Heart left ventricle (tissue), 16 donors: ENCODE measurements around the gene HEPACAM. TPM values are rescaled to one million over a fixed set of nuclear protein-coding genes. Genes with fewer than 3 reads are reported as not detected.

Experiments used
- ATAC-seq, 4 donors: fragments of 200-7000 bp; cut with Tn5 transposase; one replicate each; pipeline ENCODE4 v1.9.1; 2020 to 2022; ENCODE audit warnings: moderate library complexity in 4 of 4, mild to moderate bottlenecking in 3 of 4, moderate number of reproducible peaks in 1 of 4
- DNase-seq, 5 donors: peaks; one replicate each; pipeline ENCODE4 v3.0.0-alpha.2; 2020
- H3K27ac ChIP-seq, 12 donors: fragments of 200-600 bp; sonication (generic) in 4 of 12; one replicate each; pipeline versions ENCODE4 v1.5.0 to v1.8.0; 2016 to 2022; ENCODE audit warnings: mild to moderate bottlenecking in 2 of 12
- H3K27me3 ChIP-seq, 9 donors: fragments of 200-600 bp; sonication (generic) in 2 of 9; one replicate each; pipeline versions ENCODE4 v1.5.1 to v1.8.0; 2016 to 2022; ENCODE audit warnings: mild to moderate bottlenecking in 3 of 9
- H3K36me3 ChIP-seq, 9 donors: fragments of 200-600 bp; sonication (generic) in 2 of 9; one replicate each; pipeline versions ENCODE4 v1.5.0 to v1.8.0; 2018 to 2022; ENCODE audit warnings: mild to moderate bottlenecking in 2 of 9
- H3K4me1 ChIP-seq, 12 donors: fragments of 200-600 bp; sonication (generic) in 4 of 12; one replicate each; pipeline versions ENCODE4 v1.5.0 to v1.8.0; 2016 to 2022; ENCODE audit warnings: mild to moderate bottlenecking in 3 of 12
- H3K4me3 ChIP-seq, 12 donors: fragments of 200-600 bp; sonication (generic) in 4 of 12; one replicate each; pipeline versions ENCODE4 v1.5.0 to v1.8.0; 2017 to 2022; ENCODE audit warnings: mild to moderate bottlenecking in 9 of 12, moderate library complexity in 4 of 12
- H3K9me3 ChIP-seq, 12 donors: fragments of 200-600 bp; sonication (generic) in 4 of 12; one replicate each; pipeline versions ENCODE4 v1.5.0 to v1.8.0; 2016 to 2022; ENCODE audit warnings: mild to moderate bottlenecking in 1 of 12
- CTCF ChIP-seq, 12 donors: fragments of 200-600 bp; sonication (generic) in 4 of 12; IDR thresholded peaks; one replicate each; pipeline versions ENCODE4 v1.5.0 to v1.8.0; 2018 to 2022; ENCODE audit warnings: antibody characterized with exemption in 12 of 12, mild to moderate bottlenecking in 5 of 12
- POLR2A ChIP-seq, 2 donors: fragments of 450-650 bp; IDR thresholded peaks; one replicate each; pipeline ENCODE4 v1.6.1; 2017; ENCODE audit warnings: antibody characterized with exemption in 2 of 2, mild to moderate bottlenecking in 2 of 2, moderate library complexity in 2 of 2
- WGBS, 4 donors: extraction: QIAGEN DNeasy Blood & Tissue Kit in 2 of 4; methylation state at CpG; one replicate each; pipeline versions ENCODE4 v1.1.5 to v1.1.7; 2013 to 2018; 5-methylcytosine and 5-hydroxymethylcytosine counted together
- intact Hi-C, 10 donors: fragments of 100-400 bp; cut with DNase I; formaldehyde crosslinking; loops; one replicate each; pipeline versions ENCODE4 v1.11.1 to v1.14.2; 2022
- polyA plus RNA-seq, 2 donors: library from polyadenylated mRNA; stranded (reverse); fragments of 200-250 nt; gene quantifications; one replicate each; pipeline ENCODE4 v1.2.3, GENCODE V29; 2013
- total RNA-seq, 9 donors: library from RNA; depleted of rRNA in 2 of 9; stranded (reverse); fragments of >200 nt in 2 of 9; fragmentation: NEBNext Ultra II Directional in 3 of 9; extraction: Animal tissue kit (Norgen Biotek cat#: 25700) in 3 of 9; gene quantifications; one replicate each; pipeline versions ENCODE4 v1.1.0 to v1.2.4, GENCODE V29; 2016 to 2023
- donor health status: ischemic (EF 13 %, LVEDD 7.1; RV severe dilation, severe dysfunction).
- donor health status: healthy with polysubstance abuse.
- donor health status: DM: no; HTN: yes; CAD: no.
- donor health status: DM: no; HTN: no; CAD: no.
- donor health status: ischemic (EF 25% LVEDD 6.9; RV normal size, moderate dysfunction).
- donor health status: ischemic (EF 25% LVEDD 5.7; RV mildly dilated, moderate dysfunction).
- donor health status: healthy.
- donor health status: DM: yes; HTN: yes; CAD: no.
- donor health status: ischemic (EF 35%, LVEDD 5.7; RV mildly dilated, moderate dysfunction).
- donor health status: nonischemic (EF 11% LVEDD 7.7; RV severe dilation, severe dysfunction).
- donor health status: DM: yes; HTN: yes; CAD: no.
- donor health status: PGD.
- donor health status: ischemic (EF 29% LVEDD 5.4; RV normal size, mild dysfunction).
- donor health status: nonischemic (EF 23%, LVEDD 6.1; RV moderate dilation, normal function).

Gene HEPACAM
- total and polyA plus RNA-seq, 11 donors: 0.07 to 2.6 (median 0.38) TPM; not detected in 4

GRCh38 chr11:124900464-124900863 lies 35.4 kb downstream of the HEPACAM start:
- peak overlapping the region; percentile 27 to 93 (median 85) for H3K27ac ChIP-seq
- H3K4me1 ChIP-seq: peaks cover 0 to 62% (median 31%) of the 10 kb centered on the region in 12 donors
- peaks cover 0 to under 1% (median 0%) of the 10 kb centered on the region in 9 donors for H3K36me3 ChIP-seq
- 41 to 74% (median 61%) methylated on average over 4 to 5 of the region's 5 CpGs for WGBS, 4 donors
- DNase-seq (peak in 2 of 5 donors; percentile 56 to 65), ATAC-seq (peak in 3 of 4 donors; percentile 38 to 58 (median 40))
- TF ChIP-seq POLR2A (IDR thresholded peaks at IDR 0.05) (peak in 1 of 2 donors; percentile 23), CTCF (IDR thresholded peaks at IDR 0.05) (no peak)
- H3K27me3 ChIP-seq: no peaks in the 10 kb centered on the region
- peaks cover 0 to 2% (median 0%) of the 10 kb centered on the region in 12 donors for H3K9me3 ChIP-seq
- intact Hi-C loops: no loop called here
- H3K4me3 ChIP-seq: no peak overlapping the region

GRCh38 chr11:124899383-124900145 lies 36.3 kb downstream of the HEPACAM start:
- peaks cover 0 to 71% (median 31%) of the 10 kb centered on the region in 12 donors for H3K4me1 ChIP-seq
- intact Hi-C loops: loop anchor here in 2 of 10 donors (2.0 kb wide), 1 partner anchor 21 kb away; no protein-coding TSS in a partner anchor
- WGBS, 4 donors: 46 to 56% (median 52%) methylated on average over 6 of the region's 6 CpGs

GRCh38 chr11:124898711-124899110 lies 37.1 kb downstream of the HEPACAM start:
- peaks cover 0 to 18% (median 3%) of the 10 kb centered on the region in 9 donors for H3K36me3 ChIP-seq
- peak overlapping the region in 4 of 12 donors; percentile 52 to 60 (median 56) for H3K4me3 ChIP-seq
- H3K27me3 ChIP-seq: no peaks in the 10 kb centered on the region
- 26 to 53% (median 39%) methylated on average over 5 of the region's 5 CpGs for WGBS, 4 donors
- ATAC-seq: peak; percentile 55 to 69 (median 62)
- H3K27ac ChIP-seq: peak overlapping the region; percentile 74 to 93 (median 85)
- intact Hi-C loops: loop anchor here in 2 of 10 donors (2.0 kb wide), 1 partner anchor 22 kb away; no protein-coding TSS in a partner anchor
- DNase-seq: peak in 4 of 5 donors; percentile 63 to 78 (median 68)
- H3K4me1 ChIP-seq: peaks cover 0 to 79% (median 38%) of the 10 kb centered on the region in 12 donors
- TF ChIP-seq CTCF (IDR thresholded peaks at IDR 0.05) (no peak), POLR2A (IDR thresholded peaks at IDR 0.05) (no peak)
- H3K9me3 ChIP-seq: no peaks in the 10 kb centered on the region

More at GRCh38 chr11:124899383-124900145, 36.3 kb downstream of the HEPACAM start:
- Histone ChIP-seq H3K27me3 (no peaks in the 10 kb centered on the region), H3K36me3 (peaks cover 0 to 10% (median 0%) of the 10 kb centered on the region in 9 donors), H3K4me3 (no peak overlapping the region), H3K9me3 (no peaks in the 10 kb centered on the region), H3K27ac (peak overlapping the region; percentile 74 to 93 (median 85))
- TF ChIP-seq CTCF (IDR thresholded peaks at IDR 0.05): peak in 1 of 12 donors; percentile 15
- TF ChIP-seq POLR2A (IDR thresholded peaks at IDR 0.05): no peak
- DNase-seq (peak in 1 of 5 donors; percentile 16), ATAC-seq (no peak)

- TF ChIP-seq CTCF (IDR thresholded peaks at IDR 0.05) (peak in 1 of 12 donors; percentile 23), POLR2A (IDR thresholded peaks at IDR 0.05) (no peak)
- Histone ChIP-seq H3K4me3 (peak overlapping the region in 6 of 12 donors; percentile 52 to 60 (median 58)), H3K27me3 (no peaks in the 10 kb centered on the region), H3K4me1 (peaks cover 0 to 84% (median 43%) of the 10 kb centered on the region in 12 donors), H3K9me3 (no peaks in the 10 kb centered on the region), H3K36me3 (peaks cover 0 to 21% (median 5%) of the 10 kb centered on the region in 9 donors), H3K27ac (peak overlapping the region; percentile 74 to 93 (median 85))
- intact Hi-C loops: loop anchor here in 2 of 10 donors (2.0 kb wide), 1 partner anchor 23 kb away; no protein-coding TSS in a partner anchor
- ATAC-seq: peak; percentile 37 to 64 (median 50)
- peak in 2 of 5 donors; percentile 49 to 54 for DNase-seq
- WGBS, 4 donors: 46 to 53% (median 51%) methylated on average over 3 of the region's 3 CpGs
Observed at GRCh38 chr11:124898263-124898680, 37.6 kb downstream of the HEPACAM start.
